Measurements from ENCODE around the gene PCNX3. TPM values are rescaled to one million over a fixed set of nuclear protein-coding genes. Genes with fewer than 3 reads are reported as not detected.

The PCNX3 gene
- total and polyA plus RNA-seq, 7 donors, result 6.5 to 15.5 (median 9.8) TPM

- no peak for DNase-seq
- TF ChIP-seq, protein P1, sequence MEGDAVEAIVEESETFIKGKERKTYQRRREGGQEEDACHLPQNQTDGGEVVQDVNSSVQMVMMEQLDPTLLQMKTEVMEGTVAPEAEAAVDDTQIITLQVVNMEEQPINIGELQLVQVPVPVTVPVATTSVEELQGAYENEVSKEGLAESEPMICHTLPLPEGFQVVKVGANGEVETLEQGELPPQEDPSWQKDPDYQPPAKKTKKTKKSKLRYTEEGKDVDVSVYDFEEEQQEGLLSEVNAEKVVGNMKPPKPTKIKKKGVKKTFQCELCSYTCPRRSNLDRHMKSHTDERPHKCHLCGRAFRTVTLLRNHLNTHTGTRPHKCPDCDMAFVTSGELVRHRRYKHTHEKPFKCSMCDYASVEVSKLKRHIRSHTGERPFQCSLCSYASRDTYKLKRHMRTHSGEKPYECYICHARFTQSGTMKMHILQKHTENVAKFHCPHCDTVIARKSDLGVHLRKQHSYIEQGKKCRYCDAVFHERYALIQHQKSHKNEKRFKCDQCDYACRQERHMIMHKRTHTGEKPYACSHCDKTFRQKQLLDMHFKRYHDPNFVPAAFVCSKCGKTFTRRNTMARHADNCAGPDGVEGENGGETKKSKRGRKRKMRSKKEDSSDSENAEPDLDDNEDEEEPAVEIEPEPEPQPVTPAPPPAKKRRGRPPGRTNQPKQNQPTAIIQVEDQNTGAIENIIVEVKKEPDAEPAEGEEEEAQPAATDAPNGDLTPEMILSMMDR (IDR thresholded peaks at IDR 0.05), result no peak
- H3K9me3 ChIP-seq, result no peaks in the 10 kb centered on the region
- no peak overlapping the region for H3K4me3 ChIP-seq
- peaks cover 6 to 79% of the 10 kb centered on the region in 2 donors for H3K36me3 ChIP-seq (ENCODE audit: insufficient read depth in 1 of 2, low read depth in 1 of 2)
- H3K27ac ChIP-seq, result peak overlapping the region; percentile 58
- no peak for ATAC-seq
- no peaks in the 10 kb centered on the region for H3K27me3 ChIP-seq (ENCODE audit: insufficient read depth in 3 of 3, low read length in 2 of 3)
- H3K4me1 ChIP-seq, result peaks cover 71% of the 10 kb centered on the region
- WGBS, 3 donors, result 52 to 71% (median 56%) methylated on average over 8 of the region's 8 CpGs
- intact Hi-C loops (cut with DNase I), result no loop called here
Observed at GRCh38 chr11:65584106-65584505, 31.5 kb upstream of the PCNX3 start.

GRCh38 chr11:65584723-65585171, 30.8 kb upstream of the PCNX3 start:
- WGBS, 3 donors, result 69 to 73% (median 71%) methylated on average over 39 to 46 of the region's 46 CpGs
- Histone ChIP-seq H3K27me3 (ENCODE audit: insufficient read depth in 3 of 3, low read length in 2 of 3) (no peaks in the 10 kb centered on the region), H3K36me3 (ENCODE audit: insufficient read depth in 1 of 2, low read depth in 1 of 2) (peaks cover 6 to 76% of the 10 kb centered on the region in 2 donors), H3K9me3 (no peaks in the 10 kb centered on the region), H3K27ac (peak overlapping the region; percentile 91), H3K4me3 (no peak overlapping the region), H3K4me1 (peaks cover 71% of the 10 kb centered on the region)
- no peak for DNase-seq
- intact Hi-C loops (cut with DNase I), result no loop called here
- no peak for ATAC-seq
- TF ChIP-seq, protein P1 (IDR thresholded peaks at IDR 0.05), result no peak

- DNase-seq (no peak), ATAC-seq (no peak)
- Histone ChIP-seq H3K27ac (peak overlapping the region; percentile 91), H3K36me3 (ENCODE audit: insufficient read depth in 1 of 2, low read depth in 1 of 2) (peaks cover 6 to 76% of the 10 kb centered on the region in 2 donors), H3K27me3 (ENCODE audit: insufficient read depth in 3 of 3, low read length in 2 of 3) (no peaks in the 10 kb centered on the region), H3K4me1 (peaks cover 74% of the 10 kb centered on the region), H3K4me3 (no peak overlapping the region), H3K9me3 (no peaks in the 10 kb centered on the region)
- TF ChIP-seq, protein P1 (IDR thresholded peaks at IDR 0.05), result no peak
- 70 to 73% (median 71%) methylated on average over 41 to 51 of the region's 51 CpGs for WGBS, 3 donors
- intact Hi-C loops (cut with DNase I), result no loop called here
Observed at GRCh38 chr11:65585396-65586246, 30.0 kb upstream of the PCNX3 start.

GRCh38 chr11:65586247-65586630, 29.3 kb upstream of the PCNX3 start:
- no peak for ATAC-seq
- H3K9me3 ChIP-seq, result no peaks in the 10 kb centered on the region
- peak overlapping the region; percentile 48 for H3K4me3 ChIP-seq
- 25 to 46% (median 33%) methylated on average over 4 of the region's 4 CpGs for WGBS, 3 donors
- intact Hi-C loops (cut with DNase I), result no loop called here
- peaks cover 69% of the 10 kb centered on the region for H3K4me1 ChIP-seq
- H3K27ac ChIP-seq, result peak overlapping the region; percentile 91
- TF ChIP-seq, protein P1 (IDR thresholded peaks at IDR 0.05), result no peak
- peaks cover 6 to 76% of the 10 kb centered on the region in 2 donors for H3K36me3 ChIP-seq (ENCODE audit: insufficient read depth in 1 of 2, low read depth in 1 of 2)
- no peaks in the 10 kb centered on the region for H3K27me3 ChIP-seq (ENCODE audit: insufficient read depth in 3 of 3, low read length in 2 of 3)
- no peak for DNase-seq

All from psoas muscle (tissue), 8 donors.